Activated naive CD8-positive, alpha-beta T cell treated with anti-CD3 and anti-CD28 coated beads, Interleukin-2, amount 10 ng/mL, durations not matched to agents 7 days and 5 days (primary cell): ENCODE data around the gene P4HA2. TPM values are rescaled to one million over a fixed set of nuclear protein-coding genes. Genes with fewer than 3 reads are reported as not detected.
A peak's percentile ranks its signal among the peaks of the same experiment; 100 is the strongest.

ENCODE experiments used
- ATAC-seq: fragments of 150-1000 bp; cut with Tn5 transposase; one replicate; pipeline ENCODE4 v1.10.0; 2021; ENCODE audit warnings: low read depth, moderate library complexity
- POLR2A ChIA-PET: fragments of 350-600 bp; sonication (Branson Sonifier 250); formaldehyde crosslinking; loops from one replicate; lab custom pipeline; 2021; ENCODE audit warnings: antibody characterized with exemption; lab: Charles Lee
- DNase-seq: peaks from one replicate; pipeline ENCODE4 v3.0.0; 2021
- H3K27ac Mint-ChIP-seq: one replicate; pipeline ENCODE4 v1.8.0; 2022; ENCODE audit warnings: mild to moderate bottlenecking, mixed read lengths
- H3K27me3 Mint-ChIP-seq: one replicate; pipeline ENCODE4 v1.8.0; 2022; ENCODE audit warnings: mild to moderate bottlenecking, moderate library complexity, mixed read lengths
- H3K36me3 Mint-ChIP-seq: one replicate; pipeline ENCODE4 v1.8.0; 2021; ENCODE audit warnings: mild to moderate bottlenecking, mixed read lengths
- H3K4me1 Mint-ChIP-seq: one replicate; pipeline ENCODE4 v1.8.0; 2021; ENCODE audit warnings: mixed read lengths
- H3K4me3 Mint-ChIP-seq: one replicate; pipeline ENCODE4 v1.8.0; 2022; ENCODE audit warnings: mild to moderate bottlenecking, moderate library complexity, mixed read lengths
- H3K9me3 Mint-ChIP-seq: one replicate; pipeline ENCODE4 v1.8.0; 2021; ENCODE audit warnings: mixed read lengths
- total RNA-seq, 2 experiments: library from RNA; stranded (reverse); gene quantifications; one replicate each; pipeline ENCODE4 v1.2.3, GENCODE V29; 2021

The P4HA2 gene
- total RNA-seq, 2 experiments from 2014 or later: 10.1 to 10.7 TPM

DNA sequence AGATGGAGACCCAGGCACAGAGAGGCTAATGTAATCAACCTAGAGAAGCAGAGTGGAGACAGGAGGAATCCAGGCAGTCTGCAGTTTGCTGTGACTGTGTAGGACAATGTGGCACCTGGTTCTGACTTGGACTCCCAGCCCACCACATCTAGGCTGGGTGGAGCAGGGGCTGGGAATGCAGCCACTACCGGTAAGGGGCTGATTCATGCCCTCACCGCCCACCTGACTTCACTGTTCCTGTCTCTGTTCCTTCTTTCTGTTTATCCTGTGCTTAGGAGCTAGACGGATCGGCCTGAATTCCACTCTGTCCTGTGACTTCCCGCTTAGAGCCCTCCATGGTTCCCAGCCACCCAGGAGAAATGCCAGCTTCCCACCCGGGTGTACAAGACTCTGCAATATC, 32.4 kb upstream of the P4HA2 start:
- H3K9me3 Mint-ChIP-seq: no peaks in the 10 kb centered on the region
- peaks cover 10% of the 10 kb centered on the region for H3K4me1 Mint-ChIP-seq
- H3K4me3 Mint-ChIP-seq: no peak overlapping the region
- H3K27ac Mint-ChIP-seq: no peak overlapping the region
- no peak for ATAC-seq
- POLR2A ChIA-PET: no interaction called here
- H3K27me3 Mint-ChIP-seq: peaks cover 16% of the 10 kb centered on the region
- no peaks in the 10 kb centered on the region for H3K36me3 Mint-ChIP-seq
- DNase-seq: no peak

DNA sequence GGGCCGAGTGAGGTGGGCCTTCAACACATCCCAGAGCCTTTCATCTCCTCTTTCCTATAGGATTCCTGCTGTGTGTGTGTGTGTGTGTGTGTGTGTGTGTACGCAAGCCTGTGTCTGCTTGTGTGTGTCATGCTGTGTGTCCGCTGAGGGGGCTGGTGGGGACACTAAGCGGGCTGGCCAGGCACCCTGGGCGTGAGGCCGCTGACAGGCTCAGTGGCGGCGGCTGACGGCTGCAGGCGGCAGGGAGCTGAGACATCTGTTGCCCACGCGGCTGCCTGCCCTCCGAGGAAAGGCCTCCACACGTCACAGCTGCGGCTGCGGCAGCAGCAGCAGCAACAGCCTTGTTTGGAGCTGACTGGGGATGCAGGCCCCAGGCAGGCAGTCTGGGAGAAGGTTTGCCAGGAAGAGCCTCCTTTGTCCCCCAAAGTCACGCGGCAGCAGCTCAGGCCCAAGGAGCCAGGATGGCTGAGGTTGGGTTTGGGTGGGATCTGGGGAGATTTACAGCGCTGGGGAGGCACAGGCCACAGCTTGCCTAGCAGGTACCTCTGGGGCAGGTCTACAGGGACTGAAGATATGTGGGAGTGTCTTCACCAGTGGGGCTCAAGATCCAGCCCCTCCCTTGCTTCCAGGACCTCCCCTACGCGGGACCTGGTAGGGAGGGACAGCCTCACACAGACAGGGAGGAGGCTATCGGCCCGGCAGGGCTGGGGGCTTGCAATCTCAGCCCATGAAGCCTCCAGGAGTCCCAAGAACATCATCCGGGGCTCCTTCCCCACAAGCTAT, 31.6 kb upstream of the P4HA2 start:
- DNase-seq (no peak), ATAC-seq (no peak)
- peaks cover 10% of the 10 kb centered on the region for H3K4me1 Mint-ChIP-seq
- no peak overlapping the region for H3K27ac Mint-ChIP-seq
- no peak overlapping the region for H3K4me3 Mint-ChIP-seq
- H3K27me3 Mint-ChIP-seq: peaks cover 16% of the 10 kb centered on the region
- H3K36me3 Mint-ChIP-seq: no peaks in the 10 kb centered on the region
- no peaks in the 10 kb centered on the region for H3K9me3 Mint-ChIP-seq
- POLR2A ChIA-PET: interaction anchor here (0.6 kb wide), 1 partner anchor 60 kb away, joined by 4 read pairs; no protein-coding TSS in a partner anchor

DNA sequence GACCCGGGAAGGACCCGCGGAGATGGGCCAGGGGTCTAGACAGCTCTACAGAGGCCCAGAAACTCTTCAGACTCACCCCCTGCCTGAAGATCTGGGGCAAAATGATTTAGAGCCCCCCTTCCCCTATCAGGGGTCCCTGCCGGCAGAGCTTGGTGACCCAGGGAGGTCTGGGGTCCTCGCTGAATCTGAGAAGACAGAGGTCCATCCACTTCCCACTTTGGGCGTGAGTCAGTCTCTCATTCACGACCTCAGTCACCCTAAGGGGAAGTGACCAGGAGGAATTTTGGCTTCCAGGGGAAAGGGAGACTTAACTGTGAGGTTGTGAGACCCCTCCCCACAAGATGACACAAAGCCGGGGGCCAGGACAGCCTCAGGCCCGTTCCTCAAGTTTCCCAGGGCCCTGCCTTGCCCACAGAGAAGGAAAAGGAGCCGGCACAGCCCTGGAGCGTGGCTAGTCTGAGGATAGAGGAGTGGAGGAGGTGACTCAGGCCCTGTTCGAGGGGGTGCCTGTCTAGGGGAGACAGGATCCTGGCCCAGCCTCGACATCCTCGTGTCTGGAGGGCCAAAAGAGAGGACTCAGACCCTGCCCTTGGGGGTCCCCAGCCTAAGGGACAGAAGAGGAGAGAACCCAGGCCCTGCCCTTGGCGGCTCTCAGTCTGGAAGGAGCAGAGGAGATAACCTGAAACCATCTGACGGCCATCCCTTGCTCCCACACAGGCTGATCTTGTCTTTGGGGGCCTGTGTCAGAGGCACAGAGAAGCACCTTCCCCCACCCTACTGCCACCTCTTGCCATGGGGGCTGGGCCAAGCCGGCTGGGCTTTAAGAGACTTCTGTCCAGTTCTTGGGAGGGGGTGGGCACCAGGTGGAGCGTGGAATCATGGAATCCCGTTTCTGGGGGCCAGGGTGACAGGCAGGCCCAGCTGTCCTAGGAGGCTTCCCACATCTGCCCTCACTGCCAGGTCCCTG, 30.7 kb upstream of the P4HA2 start:
- H3K36me3 Mint-ChIP-seq: no peaks in the 10 kb centered on the region
- DNase-seq: no peak
- H3K4me3 Mint-ChIP-seq: peak overlapping the region; percentile 21
- peaks cover 8% of the 10 kb centered on the region for H3K4me1 Mint-ChIP-seq
- POLR2A ChIA-PET: interaction anchor here (0.6 kb wide), 1 partner anchor 60 kb away, joined by 4 read pairs; no protein-coding TSS in a partner anchor
- no peak for ATAC-seq
- H3K27ac Mint-ChIP-seq: no peak overlapping the region
- H3K27me3 Mint-ChIP-seq: peaks cover 16% of the 10 kb centered on the region
- no peaks in the 10 kb centered on the region for H3K9me3 Mint-ChIP-seq

DNA sequence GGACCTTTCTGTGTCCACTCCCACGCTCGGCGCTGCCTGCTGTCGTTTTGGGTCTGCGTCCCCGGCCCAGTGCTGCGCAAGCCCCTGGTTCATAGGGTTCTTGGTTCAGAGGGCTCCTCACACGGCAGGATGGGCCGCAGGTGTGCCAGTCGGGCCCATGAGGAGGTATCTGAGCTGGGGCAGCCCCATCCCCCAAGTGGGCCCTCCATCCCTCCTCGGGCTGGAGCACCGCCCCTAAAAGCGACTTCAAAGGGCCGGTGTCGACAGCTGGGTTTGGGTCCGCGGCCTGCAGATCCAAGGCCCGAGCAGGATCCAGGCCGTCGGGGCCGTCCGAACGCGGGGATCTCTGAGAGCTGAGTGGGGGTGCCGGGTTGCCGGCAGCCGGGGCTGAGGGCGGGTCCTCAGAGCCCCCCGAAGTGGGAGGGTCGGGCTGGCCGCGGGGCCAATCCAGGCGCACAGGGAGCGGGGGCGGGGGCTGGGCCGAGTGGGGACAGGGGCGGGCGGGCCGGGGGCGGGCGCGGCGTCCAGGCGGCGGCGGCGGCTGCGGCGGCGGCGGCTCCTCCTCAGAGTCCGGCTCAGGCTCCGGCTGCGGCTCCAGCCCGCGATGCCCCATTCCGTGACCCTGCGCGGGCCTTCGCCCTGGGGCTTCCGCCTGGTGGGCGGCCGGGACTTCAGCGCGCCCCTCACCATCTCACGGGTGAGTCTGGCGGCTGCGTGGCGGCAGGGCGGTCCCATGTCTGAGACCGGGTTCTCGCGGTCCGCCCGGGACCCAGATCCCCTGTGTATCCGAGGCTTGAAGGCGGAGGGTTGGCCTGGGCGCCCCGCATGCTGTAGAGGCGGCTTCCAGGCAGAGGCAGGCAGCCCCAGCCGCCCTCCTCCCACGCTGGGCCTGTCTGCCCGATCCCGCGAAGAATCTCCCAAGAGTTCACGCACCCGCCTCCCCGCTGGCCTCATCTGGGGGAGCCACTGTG, 29.8 kb upstream of the P4HA2 start, which contains the start of gene PDLIM4:
TSS of gene PDLIM4 (plus strand) at position 566 of the 971 bp plus-strand sequence. CDS start at position 605, 39 bp downstream.
- ATAC-seq: peak; percentile 14
- no peak within 1 kb of the TSS for H3K27ac Mint-ChIP-seq
- POLR2A ChIA-PET: no interaction called here
- no peaks in the 10 kb centered on the region for H3K9me3 Mint-ChIP-seq
- peaks cover 8% of the 10 kb centered on the region for H3K4me1 Mint-ChIP-seq
- no peak for DNase-seq
- H3K27me3 Mint-ChIP-seq: peaks cover 16% of the 10 kb centered on the region
- H3K4me3 Mint-ChIP-seq: peak within 1 kb of the TSS; percentile 41
- H3K36me3 Mint-ChIP-seq: no peaks in the 10 kb centered on the region

DNA sequence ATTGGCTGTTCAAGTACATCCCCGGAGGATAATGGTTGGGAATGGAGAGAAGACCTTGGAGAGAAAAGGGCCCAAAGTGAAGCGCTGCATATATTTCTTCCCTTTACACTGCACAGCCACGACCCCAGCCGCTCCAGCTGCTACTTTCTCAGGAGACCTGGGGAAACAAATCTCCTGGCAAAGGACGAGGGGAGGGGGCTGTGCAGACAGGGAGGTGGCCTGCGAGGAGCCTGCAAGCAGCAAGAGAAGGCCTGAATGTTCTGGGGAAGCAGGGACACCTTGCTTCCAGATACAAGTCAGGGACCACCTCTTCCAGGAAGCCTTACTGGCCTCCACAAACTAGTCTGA, 29.1 kb upstream of the P4HA2 start:
- Mint-ChIP-seq H3K9me3 (no peaks in the 10 kb centered on the region), H3K4me1 (peaks cover 8% of the 10 kb centered on the region), H3K4me3 (no peak overlapping the region), H3K27ac (no peak overlapping the region), H3K36me3 (no peaks in the 10 kb centered on the region), H3K27me3 (peaks cover 16% of the 10 kb centered on the region)
- no peak for DNase-seq
- POLR2A ChIA-PET: no interaction called here
- ATAC-seq: no peak

DNA sequence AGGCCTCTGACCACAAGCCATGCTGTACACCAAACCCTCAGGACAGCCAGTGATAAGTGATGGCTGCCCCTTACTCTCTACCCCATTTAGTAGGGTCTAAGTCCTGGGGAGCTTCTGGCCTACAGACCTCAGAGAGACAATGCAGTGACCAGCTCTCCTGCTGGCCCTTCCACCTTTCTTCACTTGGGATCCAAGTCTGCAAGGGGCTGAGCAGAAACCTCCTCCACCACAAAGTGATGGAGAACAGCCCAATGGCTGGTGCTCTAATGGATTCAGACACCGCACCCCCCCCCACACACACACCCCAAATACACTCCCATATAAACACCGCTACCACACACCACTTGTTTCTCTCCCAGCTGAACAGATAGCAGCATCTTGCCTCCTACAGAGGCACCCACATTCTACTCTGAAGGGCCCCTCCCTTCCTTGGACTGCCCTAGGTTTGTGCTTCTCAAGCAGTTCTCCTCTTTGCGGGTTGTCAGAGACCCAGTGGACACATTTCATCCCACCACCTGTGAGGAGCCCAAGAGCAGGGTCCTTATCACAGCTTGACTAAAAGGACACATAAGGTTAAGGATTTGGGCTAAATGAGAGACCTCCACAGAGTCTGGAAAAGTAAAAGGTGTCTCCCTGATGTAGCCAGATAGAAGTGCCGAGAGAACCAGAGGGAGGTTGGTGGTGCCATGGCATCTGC, 28.6 kb upstream of the P4HA2 start:
- H3K4me3 Mint-ChIP-seq: no peak overlapping the region
- peaks cover 8% of the 10 kb centered on the region for H3K4me1 Mint-ChIP-seq
- DNase-seq (no peak), ATAC-seq (no peak)
- peaks cover 16% of the 10 kb centered on the region for H3K27me3 Mint-ChIP-seq
- no peak overlapping the region for H3K27ac Mint-ChIP-seq
- H3K9me3 Mint-ChIP-seq: no peaks in the 10 kb centered on the region
- H3K36me3 Mint-ChIP-seq: no peaks in the 10 kb centered on the region
- POLR2A ChIA-PET: no interaction called here

DNA sequence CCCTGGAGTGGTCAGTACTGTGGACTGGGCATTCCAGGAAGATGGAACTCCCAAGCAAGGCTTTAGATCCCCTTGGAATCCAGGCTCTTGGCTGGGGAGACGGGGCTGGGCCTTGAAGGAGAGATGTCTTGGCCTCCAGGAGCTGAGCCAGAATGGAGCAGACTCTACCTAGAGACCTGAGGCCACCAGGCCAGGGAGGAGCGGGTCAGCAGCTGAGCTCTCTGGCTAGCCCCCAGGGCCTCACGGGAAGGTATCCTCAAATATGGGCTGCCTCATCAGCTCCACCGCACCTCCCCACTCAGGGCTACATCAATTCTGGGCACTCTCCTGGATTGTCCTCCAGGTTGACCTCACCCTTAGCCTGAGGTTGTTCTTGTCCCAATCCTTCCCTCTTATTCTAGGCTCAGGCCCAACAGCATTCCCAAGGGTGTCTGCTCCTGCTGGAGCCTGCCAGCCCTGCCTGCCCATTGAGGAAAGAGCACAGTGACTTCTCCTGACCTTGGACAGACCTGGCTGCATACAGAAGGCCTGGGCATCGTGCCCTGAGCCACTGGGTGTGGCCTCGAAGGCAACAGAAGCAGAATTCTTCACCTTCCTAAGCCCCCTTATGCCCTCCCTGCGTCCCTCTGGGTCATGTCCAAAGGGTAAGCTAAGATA, 26.8 kb upstream of the P4HA2 start:
- H3K36me3 Mint-ChIP-seq: no peaks in the 10 kb centered on the region
- no peak overlapping the region for H3K27ac Mint-ChIP-seq
- H3K4me1 Mint-ChIP-seq: no peaks in the 10 kb centered on the region
- no peak for DNase-seq
- ATAC-seq: no peak
- POLR2A ChIA-PET: no interaction called here
- H3K4me3 Mint-ChIP-seq: no peak overlapping the region
- H3K27me3 Mint-ChIP-seq: peaks cover 24% of the 10 kb centered on the region
- H3K9me3 Mint-ChIP-seq: no peaks in the 10 kb centered on the region

DNA sequence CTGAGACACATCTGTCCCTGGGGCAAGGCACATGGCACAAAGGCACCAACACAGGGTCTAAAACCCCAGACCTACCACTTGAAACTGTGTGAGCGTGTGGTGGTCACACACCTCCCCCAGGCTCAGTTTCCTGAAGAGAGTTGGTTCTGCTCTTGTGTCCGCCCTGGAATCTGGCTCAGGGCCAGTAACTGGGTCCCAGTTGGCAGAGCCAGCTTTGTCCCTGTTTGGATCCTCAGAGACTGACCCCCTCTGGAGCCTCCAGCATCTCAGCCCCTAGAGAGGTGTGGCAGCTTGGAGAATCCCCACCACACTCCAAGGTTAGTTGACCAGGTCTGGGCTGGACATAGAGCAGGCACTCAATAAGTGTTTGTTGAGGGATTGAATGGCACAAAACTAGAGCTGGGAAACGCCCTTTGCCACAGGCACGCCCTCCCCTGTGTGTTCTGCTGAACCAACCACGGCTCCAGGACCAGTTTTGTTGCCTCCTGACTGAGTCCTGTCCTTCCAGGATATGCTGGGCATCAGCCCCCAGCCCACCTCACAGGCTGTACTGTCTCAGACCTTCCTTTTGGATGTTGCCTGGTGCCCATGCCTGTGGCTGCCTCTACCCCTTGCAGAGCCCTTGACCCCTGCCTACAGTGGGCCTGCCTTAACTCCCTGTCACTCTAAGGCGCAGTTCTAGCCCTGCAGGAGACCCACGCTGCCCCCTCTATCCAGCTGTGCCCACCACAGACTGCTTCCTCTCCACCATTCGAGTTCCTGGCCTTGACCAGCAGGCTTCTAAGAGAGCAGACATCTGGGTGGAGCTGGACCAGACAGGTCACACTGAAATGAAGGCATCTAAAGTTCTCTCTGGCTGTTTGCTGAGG, 26.0 kb upstream of the P4HA2 start:
- Mint-ChIP-seq H3K4me3 (no peak overlapping the region), H3K27me3 (peaks cover 24% of the 10 kb centered on the region), H3K36me3 (no peaks in the 10 kb centered on the region), H3K4me1 (no peaks in the 10 kb centered on the region), H3K9me3 (no peaks in the 10 kb centered on the region), H3K27ac (no peak overlapping the region)
- DNase-seq (peak; percentile 24), ATAC-seq (no peak)
- POLR2A ChIA-PET: no interaction called here

DNA sequence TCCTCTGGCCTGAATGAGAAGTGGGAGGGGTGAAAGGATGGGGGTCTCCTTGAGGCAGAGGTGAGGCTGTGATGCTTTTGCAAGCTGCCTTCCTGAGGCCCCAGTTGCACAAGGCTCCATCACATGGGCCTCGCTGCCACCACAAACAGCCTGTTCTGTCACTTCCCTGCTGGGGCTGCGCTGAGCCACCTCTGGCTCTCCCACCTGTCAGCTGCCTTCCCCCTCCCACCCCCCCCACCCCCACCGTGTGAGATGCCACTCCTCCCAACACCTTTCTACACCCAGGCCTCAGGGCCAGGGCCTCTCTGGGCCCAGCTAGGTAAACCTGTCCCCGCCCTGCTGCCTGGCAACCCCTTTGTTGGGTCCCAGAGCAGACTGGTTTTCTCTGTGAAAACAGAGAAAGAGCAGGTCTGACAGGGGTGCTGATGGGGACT, 25.4 kb upstream of the P4HA2 start:
- no peaks in the 10 kb centered on the region for H3K9me3 Mint-ChIP-seq
- DNase-seq (peak; percentile 14), ATAC-seq (no peak)
- H3K27ac Mint-ChIP-seq: no peak overlapping the region
- no peak overlapping the region for H3K4me3 Mint-ChIP-seq
- POLR2A ChIA-PET: no interaction called here
- H3K27me3 Mint-ChIP-seq: peaks cover 24% of the 10 kb centered on the region
- H3K4me1 Mint-ChIP-seq: no peaks in the 10 kb centered on the region
- no peaks in the 10 kb centered on the region for H3K36me3 Mint-ChIP-seq

DNA sequence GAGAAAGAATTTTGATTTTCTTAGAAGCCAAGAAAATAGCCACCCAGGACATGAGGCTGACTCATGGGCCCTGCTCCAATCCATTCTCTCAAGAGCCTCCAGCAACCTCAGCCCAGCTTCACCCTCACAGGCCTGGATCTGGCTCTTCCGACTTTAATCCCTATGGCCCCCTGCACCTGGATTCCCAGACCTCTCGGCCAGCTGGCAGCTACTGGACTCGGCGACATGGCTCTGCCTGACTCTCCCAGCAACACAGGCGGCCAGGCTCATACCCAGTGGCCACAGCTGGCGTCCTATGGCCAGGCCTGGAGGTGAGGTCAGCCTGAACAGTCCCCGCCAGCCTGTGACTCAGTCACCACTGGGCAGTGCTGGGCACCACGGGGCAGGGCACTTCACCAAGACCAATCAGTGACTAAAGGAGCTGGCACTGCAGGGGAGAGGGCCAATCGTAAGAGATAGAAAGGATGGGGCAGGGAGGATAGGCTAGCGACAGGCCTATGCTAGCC, 23.6 kb upstream of the P4HA2 start:
- ATAC-seq (no peak), DNase-seq (no peak)
- H3K4me1 Mint-ChIP-seq: no peaks in the 10 kb centered on the region
- POLR2A ChIA-PET: no interaction called here
- H3K36me3 Mint-ChIP-seq: peaks cover 3% of the 10 kb centered on the region
- H3K27me3 Mint-ChIP-seq: peaks cover 19% of the 10 kb centered on the region
- peaks cover 4% of the 10 kb centered on the region for H3K9me3 Mint-ChIP-seq
- no peak overlapping the region for H3K4me3 Mint-ChIP-seq
- no peak overlapping the region for H3K27ac Mint-ChIP-seq

DNA sequence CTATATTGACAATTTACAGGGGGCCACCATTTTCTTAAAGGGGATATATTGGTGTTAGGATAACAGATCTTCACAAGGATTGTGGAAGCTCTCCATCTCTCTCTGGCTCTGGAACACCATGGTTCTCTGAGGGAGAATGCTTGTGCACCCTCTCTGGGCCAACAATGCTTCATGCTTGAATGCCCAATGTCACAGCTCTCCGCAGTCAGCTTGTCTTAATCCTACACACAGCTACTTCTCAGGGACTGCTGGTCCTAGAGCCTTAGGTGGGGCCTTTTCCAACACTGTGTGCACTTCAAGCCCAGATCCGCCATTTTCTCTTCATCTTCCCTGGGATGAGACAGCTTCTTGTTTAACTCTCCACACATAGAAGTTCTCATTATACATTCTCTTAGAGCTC, 22.9 kb upstream of the P4HA2 start:
- H3K9me3 Mint-ChIP-seq: peaks cover 9% of the 10 kb centered on the region
- DNase-seq (no peak), ATAC-seq (no peak)
- H3K36me3 Mint-ChIP-seq: peaks cover 3% of the 10 kb centered on the region
- H3K27ac Mint-ChIP-seq: no peak overlapping the region
- H3K4me3 Mint-ChIP-seq: no peak overlapping the region
- H3K4me1 Mint-ChIP-seq: no peaks in the 10 kb centered on the region
- POLR2A ChIA-PET: interaction anchor here (0.9 kb wide), 1 partner anchor 43 kb away, joined by 3 read pairs; no protein-coding TSS in a partner anchor
- H3K27me3 Mint-ChIP-seq: peaks cover 20% of the 10 kb centered on the region
